HepG2 (cell line): ENCODE results near the gene POC1B. TPM values are rescaled to one million over a fixed set of nuclear protein-coding genes. Genes with fewer than 3 reads are reported as not detected.

Source experiments
- ATAC-seq: fragments of 200-7000 bp; cut with Tn5 transposase; 3 replicates; pipeline ENCODE4 v1.9.1; 2020; ENCODE audit warnings: mild to moderate bottlenecking, moderate library complexity
- BruUV-seq: library from RNA; stranded (reverse); fragments of 400-500 nt; replicated peaks from 2 replicates; lab custom pipeline; 2021; lab: Mats Ljungman, UMichigan
- CTCF ChIA-PET: fragments of 300-600 bp; formaldehyde crosslinking; extraction: SDS; loops from one replicate; lab custom pipeline; 2021; ENCODE audit warnings: low total read pairs, inconsistent platforms, low intra/inter-chr PET ratio; lab: Yijun Ruan, JAX
- POLR2A ChIA-PET: fragments of 350-600 bp; sonication (Branson Sonifier 250); formaldehyde crosslinking; loops from one replicate; lab custom pipeline; 2020; ENCODE audit warnings: antibody characterized with exemption, inconsistent platforms; lab: Yijun Ruan, JAX
- DNase-seq: peaks from one replicate; pipeline ENCODE4 v3.0.0-alpha.2; 2015; ENCODE audit warnings: low spot score
- FAIRE-seq: peaks from 3 replicates; lab custom pipeline; 2011; peaks lifted over from hg19 to GRCh38; lab: Jason Lieb, UNC
- H2AFZ ChIP-seq: one replicate; pipeline ENCODE4 v1.6.1; 2011; ENCODE audit warnings: low read length, inconsistent platforms
- H3K27ac ChIP-seq: fragments of 300-600 bp; 3 replicates; pipeline ENCODE4 v1.8.0; 2011; ENCODE audit warnings: mixed run types, mild to moderate bottlenecking, mixed read lengths, low read length, inconsistent platforms; ENCODE audit not compliant: insufficient read depth; ENCODE audit errors: extremely low read length
- H3K27me3 ChIP-seq, 2 experiments: fragments of 200-600 bp in 1 of 2; 2 replicates in 1 of 2; 3 replicates in 1 of 2; pipeline versions ENCODE4 v1.6.0 to v1.8.0; 2011; ENCODE audit warnings: low read length in 2 of 2, mild to moderate bottlenecking in 2 of 2, moderate library complexity in 2 of 2, inconsistent platforms in 1 of 2; ENCODE audit not compliant: insufficient read depth in 2 of 2, control insufficient read depth in 1 of 2
- H3K36me3 ChIP-seq, 2 experiments: fragments of 200-600 bp in 1 of 2; replicated peaks in 1 of 2; 2 replicates in 1 of 2; 3 replicates in 1 of 2; pipeline versions ENCODE4 v1.5.1 to v1.8.0; 2011; ENCODE audit warnings: low read length in 2 of 2, inconsistent platforms in 1 of 2; ENCODE audit not compliant: insufficient read depth in 2 of 2, control insufficient read depth in 1 of 2
- H3K4me1 ChIP-seq: 2 replicates; pipeline ENCODE4 v1.5.1; 2012; ENCODE audit warnings: low read length, inconsistent platforms; ENCODE audit not compliant: insufficient read depth
- H3K4me2 ChIP-seq: 2 replicates; pipeline ENCODE4 v1.6.0; 2011; ENCODE audit warnings: low read depth, low read length, inconsistent platforms
- H3K4me3 ChIP-seq, 3 experiments: fragments of 200-600 bp in 1 of 3; sonication (generic), shearing (Covaris generic) in 1 of 3; replicated peaks in 1 of 3; 2 replicates each; pipeline ENCODE4 v1.5.1; 2011 to 2016; ENCODE audit warnings: low read length in 3 of 3, inconsistent platforms in 2 of 3, low read depth in 2 of 3, mild to moderate bottlenecking in 2 of 3, control low read depth in 1 of 3, mixed read lengths in 1 of 3; ENCODE audit not compliant: insufficient read depth in 1 of 3
- H3K79me2 ChIP-seq: one replicate; pipeline ENCODE4 v1.6.1; 2011; ENCODE audit warnings: low read length, inconsistent platforms; ENCODE audit not compliant: insufficient read depth
- H3K9ac ChIP-seq: 2 replicates; pipeline ENCODE4 v1.6.0; 2011; ENCODE audit warnings: mild to moderate bottlenecking, low read depth, low read length, inconsistent platforms; ENCODE audit not compliant: insufficient read depth
- H3K9me3 ChIP-seq: 2 replicates; pipeline ENCODE4 v1.5.1; 2012; ENCODE audit warnings: mild to moderate bottlenecking, low read length
- H4K20me1 ChIP-seq: 2 replicates; pipeline ENCODE4 v1.6.0; 2011; ENCODE audit warnings: inconsistent platforms, mild to moderate bottlenecking, low read length, moderate library complexity; ENCODE audit not compliant: insufficient read depth
- CTCF ChIP-seq: sonication (generic); formaldehyde crosslinking; IDR thresholded peaks from 2 replicates; pipeline ENCODE4 v1.5.0; 2020; ENCODE audit warnings: mild to moderate bottlenecking, missing genetic modification reagents, moderate library complexity
- IRX3 ChIP-seq: sonication (generic); formaldehyde crosslinking; IDR thresholded peaks from 2 replicates; pipeline ENCODE4 v1.8.1; 2023; ENCODE audit warnings: mild to moderate bottlenecking, low read depth, missing genetic modification reagents, borderline replicate concordance
- RXRB ChIP-seq: IDR thresholded peaks from 2 replicates; pipeline ENCODE4 v1.6.1; 2016; ENCODE audit warnings: borderline replicate concordance, missing genetic modification reagents, missing compliant biosample characterization
- TAF15 ChIP-seq: fragments of 200-400 bp; formaldehyde crosslinking; IDR thresholded peaks from one replicate; pipeline ENCODE4 v1.6.1; 2018; ENCODE audit warnings: mild to moderate bottlenecking, low read depth, low read length; ENCODE audit not compliant: poor library complexity, severe bottlenecking
- ZNF382 ChIP-seq: sonication (generic); formaldehyde crosslinking; IDR thresholded peaks from 2 replicates; pipeline ENCODE4 v1.5.0; 2020; ENCODE audit warnings: missing genetic modification reagents, mild to moderate bottlenecking, borderline replicate concordance
- ZNF691 ChIP-seq: sonication (generic); formaldehyde crosslinking; IDR thresholded peaks from 2 replicates; pipeline ENCODE4 v1.4.0; 2020; ENCODE audit warnings: missing genetic modification reagents, low read depth, mild to moderate bottlenecking, borderline replicate concordance
- ZNF776 ChIP-seq: sonication (generic); formaldehyde crosslinking; IDR thresholded peaks from 2 replicates; pipeline ENCODE4 v1.4.0; 2020; ENCODE audit warnings: mild to moderate bottlenecking, missing genetic modification reagents
- ZNF777 ChIP-seq: sonication (generic); formaldehyde crosslinking; IDR thresholded peaks from 2 replicates; pipeline ENCODE4 v1.4.0; 2020; ENCODE audit warnings: missing genetic modification reagents
- WGBS: methylation state at CpG from one replicate; pipeline ENCODE4 v1.1.6; 2017; ENCODE audit warnings: low lambda C conversion rate; 5-methylcytosine and 5-hydroxymethylcytosine counted together
- in situ Hi-C: cut with HindIII; loops from 2 replicates; pipeline ENCODE4 v1.10.0; 2017; ENCODE audit warnings: low pct_unique_long_range_greater_than_20kb; ENCODE audit not compliant: extremely low pct_ligation_motif_present
- intact Hi-C: fragments of 100-400 bp; cut with micrococcal nuclease; formaldehyde crosslinking; loops from one replicate; pipeline ENCODE4 v1.10.0; 2022; ENCODE audit not compliant: unreplicated experiment
- polyA plus RNA-seq, 8 experiments: library from polyadenylated mRNA; depleted of rRNA in 3 of 8; stranded (reverse) in 7 of 8; unstranded in 1 of 8; fragments of >200 nt; fragmentation: Illumina TruSeq in 4 of 8; extraction: Trizol in 4 of 8; gene quantifications; 2 replicates each; pipeline versions ENCODE4 v1.2.1 to v1.2.3, GENCODE V29; 2011 to 2016; ENCODE audit warnings: low read depth in 4 of 8, missing spikeins in 1 of 8, mixed read lengths in 1 of 8; ENCODE audit not compliant: insufficient read depth in 1 of 8
- total RNA-seq, 5 experiments: library from RNA; depleted of rRNA; stranded (reverse); fragments of >200 nt; fragmentation: Illumina TruSeq; extraction: Trizol; gene quantifications; 2 replicates each; pipeline ENCODE4 v1.2.3, GENCODE V29; 2016; ENCODE audit warnings: low read depth in 1 of 5

POC1B gene
- total and polyA plus RNA-seq, 2 of the 13 experiments (the other 11 are each of a cell fraction or from before 2014, with no cell fraction given): 9.3 to 11.0 TPM

- FAIRE-seq (no peak), ATAC-seq (no peak; the same call in 2 of the 3 replicates), DNase-seq (no peak)
- Histone ChIP-seq H3K27ac (no peak overlapping the region), H3K27me3 (no peaks in the 10 kb centered on the region), H4K20me1 (no peaks in the 10 kb centered on the region), H3K36me3 (no peaks in the 10 kb centered on the region), H3K9ac (no peak overlapping the region), H3K4me2 (no peak overlapping the region), H3K79me2 (peaks cover 18% of the 10 kb centered on the region), H3K4me3 (no peak overlapping the region), H2AFZ (no peak overlapping the region), H3K4me1 (peaks cover 35% of the 10 kb centered on the region), H3K9me3 (no peaks in the 10 kb centered on the region)
- ChIA-PET POLR2A (no interaction called here), CTCF (no interaction called here)
- intact Hi-C loops (no loop called here), in situ Hi-C loops (no loop called here)
- 83% methylated on average over 4 of the region's 4 CpGs for WGBS
- BruUV-seq: no TSS peak
- TF ChIP-seq ZNF382 (CRISPR knock-in tag) (no peak), RXRB (CRISPR knock-in tag) (no peak), ZNF691 (no peak), TAF15 (no peak), IRX3 (no peak), CTCF (CRISPR knock-in tag) (no peak), ZNF776 (CRISPR knock-in tag) (no peak), ZNF777 (no peak)
These were observed 9.2 kb downstream of the POC1B start for GRCh38 chr12:89516633-89517032.
